Stimulated activated CD4-positive, alpha-beta T cell treated with anti-CD3 and anti-CD28 coated beads, Interleukin-4, amount 100 ng/mL, for 1 hour (primary cell): ENCODE results near the gene SYNDIG1.

Experiments used
- DNase-seq: peaks from one replicate; pipeline ENCODE4 v3.0.0-alpha.2; 2020

The SYNDIG1 gene

GRCh38 chr20:24664266-24664986, 195.0 kb downstream of the SYNDIG1 start:
- DNase-seq, result no peak

- no peak for DNase-seq
Observed at GRCh38 chr20:24665196-24665595, 195.8 kb downstream of the SYNDIG1 start.

GRCh38 chr20:24665741-24666191, 196.3 kb downstream of the SYNDIG1 start:
- no peak for DNase-seq

GRCh38 chr20:24667689-24668383, 198.4 kb downstream of the SYNDIG1 start:
- no peak for DNase-seq

GRCh38 chr20:24668384-24668702, 198.9 kb downstream of the SYNDIG1 start:
- DNase-seq, result no peak

GRCh38 chr20:24668791-24669190, 199.4 kb downstream of the SYNDIG1 start:
- no peak for DNase-seq

- DNase-seq, result no peak
Observed at GRCh38 chr20:24669701-24670100, 200.3 kb downstream of the SYNDIG1 start.

- no peak for DNase-seq
Observed at GRCh38 chr20:24670341-24670872, 201.0 kb downstream of the SYNDIG1 start.

GRCh38 chr20:24670981-24671380, 201.6 kb downstream of the SYNDIG1 start:
- no peak for DNase-seq

GRCh38 chr20:24672181-24672880, 202.9 kb downstream of the SYNDIG1 start:
- DNase-seq, result no peak

- no peak for DNase-seq
Observed at GRCh38 chr20:24672886-24673677, 203.7 kb downstream of the SYNDIG1 start.

- no peak for DNase-seq
Observed at GRCh38 chr20:24673678-24674570, 204.5 kb downstream of the SYNDIG1 start.

- DNase-seq, result no peak
Observed at GRCh38 chr20:24674921-24675605, 205.6 kb downstream of the SYNDIG1 start.

- DNase-seq, result no peak
Observed at GRCh38 chr20:24675651-24676352, 206.4 kb downstream of the SYNDIG1 start.

- DNase-seq, result no peak
Observed at GRCh38 chr20:24676353-24676977, 207.0 kb downstream of the SYNDIG1 start.

- DNase-seq, result no peak
Observed at GRCh38 chr20:24676978-24677370, 207.5 kb downstream of the SYNDIG1 start.

- DNase-seq, result no peak
Observed at GRCh38 chr20:24677626-24678315, 208.3 kb downstream of the SYNDIG1 start.

GRCh38 chr20:24678351-24679106, 209.1 kb downstream of the SYNDIG1 start:
- DNase-seq, result no peak
